ENCODE measurements around the gene TIGD3.

TIGD3 gene

DNA sequence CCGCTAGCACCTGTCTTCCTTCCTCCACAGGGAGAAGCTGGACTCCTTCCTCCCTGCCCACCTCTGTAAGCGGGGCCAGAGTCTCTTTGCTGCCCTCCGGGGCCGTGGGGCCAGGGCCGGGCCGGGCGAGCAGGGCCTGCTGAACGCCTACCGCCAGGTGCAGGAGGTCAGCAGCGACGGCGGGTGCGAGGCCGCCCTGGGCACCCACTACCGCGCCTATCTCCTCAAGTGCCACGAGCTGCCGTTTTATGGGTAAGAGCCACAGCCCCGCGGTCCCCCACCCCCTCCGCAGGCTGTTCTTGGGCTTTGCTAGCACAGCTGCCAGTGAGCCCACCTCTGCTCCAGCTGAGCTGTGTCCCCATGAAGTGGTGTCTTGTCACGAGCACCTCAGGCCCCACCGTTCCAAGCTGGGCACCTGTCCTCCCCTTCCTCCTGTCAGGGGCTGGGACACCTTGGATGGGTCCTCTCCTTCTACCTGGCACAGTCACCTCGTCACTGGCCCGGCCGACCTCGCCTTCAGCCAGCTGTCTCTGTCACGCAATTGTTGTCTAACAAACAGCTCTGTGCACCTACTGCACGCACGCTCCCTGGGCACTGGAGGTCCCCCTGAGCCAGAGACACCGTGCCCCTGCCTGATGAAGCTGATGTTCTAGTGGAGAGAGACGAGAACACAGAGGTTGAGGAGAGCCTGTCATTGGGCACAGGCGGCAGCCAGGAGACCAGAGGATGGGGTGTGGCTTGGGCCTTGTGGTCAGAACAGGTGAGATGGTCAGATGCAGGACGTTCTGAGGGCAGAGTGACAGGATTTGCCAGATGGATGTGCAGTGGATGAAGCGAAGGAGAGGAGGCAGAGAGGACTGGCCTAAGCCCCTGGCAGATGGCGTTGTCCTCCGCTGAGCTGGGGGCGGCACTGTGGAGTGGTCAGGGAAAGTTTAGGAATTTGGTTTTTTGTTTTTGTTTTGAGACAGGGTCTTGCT lies 42.5 kb downstream of the TIGD3 start:
- no peak for DNase-seq (ENCODE audit: low read depth)
- TF ChIP-seq, protein P1, sequence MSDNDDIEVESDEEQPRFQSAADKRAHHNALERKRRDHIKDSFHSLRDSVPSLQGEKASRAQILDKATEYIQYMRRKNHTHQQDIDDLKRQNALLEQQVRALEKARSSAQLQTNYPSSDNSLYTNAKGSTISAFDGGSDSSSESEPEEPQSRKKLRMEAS (IDR thresholded peaks at IDR 0.05; ENCODE audit: low read depth, low read length), result no peak
- TF ChIP-seq MYC (IDR thresholded peaks at IDR 0.05; ENCODE audit: low read depth, low read length), result no peak
- TF ChIP-seq POLR2A (IDR thresholded peaks at IDR 0.05; ENCODE audit: extremely low read depth, insufficient read length), result no peak
- TF ChIP-seq, protein P2, sequence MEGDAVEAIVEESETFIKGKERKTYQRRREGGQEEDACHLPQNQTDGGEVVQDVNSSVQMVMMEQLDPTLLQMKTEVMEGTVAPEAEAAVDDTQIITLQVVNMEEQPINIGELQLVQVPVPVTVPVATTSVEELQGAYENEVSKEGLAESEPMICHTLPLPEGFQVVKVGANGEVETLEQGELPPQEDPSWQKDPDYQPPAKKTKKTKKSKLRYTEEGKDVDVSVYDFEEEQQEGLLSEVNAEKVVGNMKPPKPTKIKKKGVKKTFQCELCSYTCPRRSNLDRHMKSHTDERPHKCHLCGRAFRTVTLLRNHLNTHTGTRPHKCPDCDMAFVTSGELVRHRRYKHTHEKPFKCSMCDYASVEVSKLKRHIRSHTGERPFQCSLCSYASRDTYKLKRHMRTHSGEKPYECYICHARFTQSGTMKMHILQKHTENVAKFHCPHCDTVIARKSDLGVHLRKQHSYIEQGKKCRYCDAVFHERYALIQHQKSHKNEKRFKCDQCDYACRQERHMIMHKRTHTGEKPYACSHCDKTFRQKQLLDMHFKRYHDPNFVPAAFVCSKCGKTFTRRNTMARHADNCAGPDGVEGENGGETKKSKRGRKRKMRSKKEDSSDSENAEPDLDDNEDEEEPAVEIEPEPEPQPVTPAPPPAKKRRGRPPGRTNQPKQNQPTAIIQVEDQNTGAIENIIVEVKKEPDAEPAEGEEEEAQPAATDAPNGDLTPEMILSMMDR (IDR thresholded peaks at IDR 0.05; ENCODE audit: low read depth, low read length), result no peak

DNA sequence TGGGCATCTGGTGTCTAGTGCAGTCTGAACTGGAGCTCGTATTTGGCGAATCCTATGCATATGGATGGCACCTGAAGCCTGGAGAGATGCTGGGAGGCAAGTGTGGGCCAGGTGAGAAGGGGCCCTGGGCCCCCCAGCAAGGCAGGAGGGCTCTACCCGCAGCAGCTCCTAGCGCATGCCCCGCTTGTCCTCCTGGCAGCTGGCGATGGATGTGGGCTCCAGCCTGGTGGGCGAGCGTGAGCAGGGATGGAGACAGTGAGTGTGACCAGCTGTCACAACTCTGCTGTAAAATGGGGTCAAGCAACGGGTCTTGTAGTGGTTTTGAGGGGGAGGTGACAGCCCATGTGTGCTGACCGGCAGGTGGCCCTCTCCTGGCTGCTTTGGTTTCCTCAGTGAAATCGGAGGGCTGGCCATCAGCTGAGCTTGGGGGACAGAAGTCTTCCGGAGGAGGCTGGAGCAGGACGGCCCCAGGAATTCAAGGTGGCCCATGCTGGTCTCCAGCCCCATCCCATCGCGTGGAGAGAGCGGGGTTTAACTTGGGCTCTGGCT lies 43.9 kb downstream of the TIGD3 start:
- TF ChIP-seq POLR2A (IDR thresholded peaks at IDR 0.05; ENCODE audit: extremely low read depth, insufficient read length) (no peak), MYC (IDR thresholded peaks at IDR 0.05; ENCODE audit: low read depth, low read length) (no peak)
- TF ChIP-seq, protein P1 (IDR thresholded peaks at IDR 0.05; ENCODE audit: low read depth, low read length), result no peak
- TF ChIP-seq, protein P2 (IDR thresholded peaks at IDR 0.05; ENCODE audit: low read depth, low read length), result no peak
- H3K4me3 ChIP-seq (ENCODE audit: low read depth, low read length), result no peak overlapping the region
- DNase-seq (ENCODE audit: low read depth), result no peak

More for the DNA sequence above, 42.5 kb downstream of the TIGD3 start:
- H3K4me3 ChIP-seq (ENCODE audit: low read depth, low read length), result no peak overlapping the region

DNA sequence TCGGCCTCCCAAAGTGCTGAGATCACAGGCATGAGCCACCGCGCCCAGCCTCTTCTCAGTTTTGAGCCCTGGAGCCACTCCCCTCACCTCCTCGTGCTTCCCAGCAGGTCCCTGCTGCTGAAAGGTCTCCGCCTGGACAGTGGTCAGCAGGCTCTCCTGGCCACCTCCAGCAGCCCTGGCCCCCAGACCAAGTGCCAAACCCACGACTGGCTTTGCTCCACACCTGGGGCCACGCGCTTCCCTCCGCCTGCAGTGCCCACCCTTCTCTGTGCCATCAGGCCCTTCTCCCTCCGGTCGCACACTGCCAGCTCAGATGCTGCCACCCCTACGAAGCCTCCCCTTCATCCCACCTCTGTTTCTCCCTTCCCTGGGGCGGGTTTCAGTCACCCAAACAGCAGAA lies 44.7 kb downstream of the TIGD3 start:
- H3K4me3 ChIP-seq (ENCODE audit: low read depth, low read length), result no peak overlapping the region
- no peak for DNase-seq (ENCODE audit: low read depth)
- TF ChIP-seq, protein P1 (IDR thresholded peaks at IDR 0.05; ENCODE audit: low read depth, low read length), result no peak
- TF ChIP-seq, protein P2 (IDR thresholded peaks at IDR 0.05; ENCODE audit: low read depth, low read length), result no peak
- no peak for TF ChIP-seq MYC (IDR thresholded peaks at IDR 0.05; ENCODE audit: low read depth, low read length)
- TF ChIP-seq POLR2A (IDR thresholded peaks at IDR 0.05; ENCODE audit: extremely low read depth, insufficient read length), result no peak

DNA sequence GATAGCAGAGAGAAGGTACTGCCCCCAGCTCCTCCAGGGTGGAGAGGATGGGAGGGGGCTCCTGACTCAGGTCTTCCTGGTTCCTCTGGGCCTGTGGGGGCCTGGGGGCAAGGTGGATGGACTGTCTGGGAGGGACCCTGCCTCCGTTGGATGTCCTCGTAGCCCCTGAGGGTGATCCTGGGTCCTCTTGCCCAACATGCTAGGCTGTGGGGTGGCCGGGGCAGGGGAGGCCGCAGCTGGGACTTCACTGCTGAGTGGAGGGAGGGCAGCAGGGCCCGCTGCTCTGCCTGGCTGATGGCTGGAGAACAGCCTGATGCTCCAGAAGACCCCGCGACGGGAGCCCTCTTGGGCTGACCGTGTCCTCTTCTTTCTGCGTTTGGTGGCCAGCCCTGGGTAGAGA lies 45.3 kb downstream of the TIGD3 start:
- no peak overlapping the region for H3K4me3 ChIP-seq (ENCODE audit: low read depth, low read length)
- TF ChIP-seq POLR2A (IDR thresholded peaks at IDR 0.05; ENCODE audit: extremely low read depth, insufficient read length) (no peak), MYC (IDR thresholded peaks at IDR 0.05; ENCODE audit: low read depth, low read length) (no peak)
- TF ChIP-seq, protein P2 (IDR thresholded peaks at IDR 0.05; ENCODE audit: low read depth, low read length), result no peak
- TF ChIP-seq, protein P1 (IDR thresholded peaks at IDR 0.05; ENCODE audit: low read depth, low read length), result no peak
- no peak for DNase-seq (ENCODE audit: low read depth)

DNA sequence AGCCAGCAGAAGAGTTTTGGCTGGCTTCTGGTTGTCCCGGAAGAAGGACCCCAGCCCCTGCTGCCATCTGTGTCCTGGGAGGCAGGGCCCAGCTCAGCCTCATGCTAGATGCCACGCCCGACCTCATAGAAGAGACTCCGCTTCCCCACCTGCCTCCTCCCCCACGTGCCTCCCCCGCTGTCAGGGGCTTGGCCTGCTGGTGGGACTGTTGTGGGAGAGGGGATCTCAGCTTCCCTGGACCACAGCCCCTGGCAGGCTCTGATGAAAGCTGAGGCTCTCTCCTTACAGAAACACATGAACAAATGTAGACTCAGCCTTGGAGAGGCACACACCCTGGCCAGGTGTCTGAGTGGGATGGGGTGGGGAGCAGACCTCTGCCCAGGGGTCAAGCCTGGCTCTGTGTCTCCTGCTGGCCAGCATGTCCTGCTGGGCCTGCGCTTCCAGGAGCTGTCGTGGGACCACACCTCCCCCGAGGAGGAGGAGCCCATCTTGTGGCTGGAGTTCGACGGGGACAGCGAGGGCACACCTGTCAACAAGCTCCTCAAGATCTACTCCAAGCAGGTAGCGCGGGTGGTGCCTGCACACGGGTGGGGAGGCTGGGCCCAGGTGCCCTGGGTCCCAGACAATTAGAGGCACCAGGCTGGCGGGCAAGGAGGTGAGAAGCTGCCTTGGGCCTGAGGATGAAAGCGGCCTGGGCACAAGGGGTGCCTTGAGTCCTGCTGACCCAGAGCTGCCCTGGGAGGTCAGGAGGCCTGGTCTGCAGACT lies 45.9 kb downstream of the TIGD3 start:
- TF ChIP-seq, protein P2 (IDR thresholded peaks at IDR 0.05; ENCODE audit: low read depth, low read length), result no peak
- TF ChIP-seq POLR2A (IDR thresholded peaks at IDR 0.05; ENCODE audit: extremely low read depth, insufficient read length) (no peak), MYC (IDR thresholded peaks at IDR 0.05; ENCODE audit: low read depth, low read length) (no peak)
- TF ChIP-seq, protein P1 (IDR thresholded peaks at IDR 0.05; ENCODE audit: low read depth, low read length), result no peak
- no peak overlapping the region for H3K4me3 ChIP-seq (ENCODE audit: low read depth, low read length)
- DNase-seq (ENCODE audit: low read depth), result no peak
